ENCODE results near the gene CER1.

- TF ChIP-seq CTCF (IDR thresholded peaks at IDR 0.05; ENCODE audit: low read depth, low read length) (no peak), POLR2A (IDR thresholded peaks at IDR 0.05; ENCODE audit: extremely low read depth, insufficient read length) (no peak)
Observed at GRCh38 chr9:14722391-14723035, at the start of gene CER1.
